Breast epithelium (tissue), 4 donors: Measurements from ENCODE around the gene CCDC150. TPM values are rescaled to one million over a fixed set of nuclear protein-coding genes. Genes with fewer than 3 reads are reported as not detected.

Experiments
- DNase-seq, 2 donors: peaks; one replicate each; pipeline ENCODE4 v3.0.0-alpha.2; 2019; ENCODE audit warnings: low spot score in 2 of 2
- H3K27ac ChIP-seq, 2 donors: fragments of 200-600 bp; sonication (generic) in 1 of 2; one replicate each; pipeline ENCODE4 v1.5.1; 2016 to 2019; ENCODE audit warnings: mild to moderate bottlenecking in 1 of 2
- H3K27me3 ChIP-seq, 2 donors: fragments of 200-600 bp; sonication (generic) in 1 of 2; one replicate each; pipeline versions ENCODE4 v1.5.1 to v1.6.0; 2017 to 2019; ENCODE audit warnings: control low read depth in 1 of 2, mild to moderate bottlenecking in 1 of 2
- H3K36me3 ChIP-seq: fragments of 200-600 bp; one replicate; pipeline ENCODE4 v1.5.1; 2019
- H3K4me1 ChIP-seq, 2 donors: fragments of 200-600 bp; sonication (generic); one replicate each; pipeline ENCODE4 v1.5.1; 2016 to 2019; ENCODE audit warnings: control low read depth in 1 of 2
- H3K4me3 ChIP-seq, 3 donors: fragments of 200-600 bp; sonication (generic); 1 replicate in 2 of 3; 2 replicates in 1 of 3; pipeline ENCODE4 v1.5.1; 2016 to 2019; ENCODE audit warnings: mild to moderate bottlenecking in 3 of 3, moderate library complexity in 2 of 3
- H3K9me3 ChIP-seq, 2 donors: fragments of 200-600 bp; sonication (generic) in 1 of 2; one replicate each; pipeline ENCODE4 v1.5.1; 2016 to 2019; ENCODE audit warnings: control low read depth in 1 of 2
- POLR2A ChIP-seq: fragments of 450-650 bp; IDR thresholded peaks from one replicate; pipeline ENCODE4 v1.6.1; 2016; ENCODE audit warnings: antibody characterized with exemption, mild to moderate bottlenecking, moderate library complexity
- POLR2AphosphoS5 ChIP-seq, 3 donors: sonication (generic); formaldehyde crosslinking; IDR thresholded peaks; one replicate each; pipeline ENCODE4 v1.6.1; 2017; ENCODE audit warnings: antibody characterized with exemption in 3 of 3
- intact Hi-C: fragments of 100-400 bp; cut with DNase I; formaldehyde crosslinking; loops from one replicate; pipeline ENCODE4 v1.15.1; 2023; ENCODE audit warnings: low total_unique reads
- total RNA-seq, 3 donors: library from RNA; depleted of rRNA; stranded (reverse); fragments of >200 nt; gene quantifications; one replicate each; pipeline ENCODE4 v1.1.0, GENCODE V29; 2016
- TF ChIP-seq, protein P1 (sequence below), 3 donors: fragments of 450-650 bp; IDR thresholded peaks; one replicate each; pipeline ENCODE4 v1.5.1; 2016 to 2017; ENCODE audit warnings: antibody characterized with exemption in 3 of 3, mild to moderate bottlenecking in 3 of 3, moderate library complexity in 3 of 3

The CCDC150 gene
- total RNA-seq, 3 donors from 2014 or later: 2.0 to 5.9 (median 3.8) TPM

DNA sequence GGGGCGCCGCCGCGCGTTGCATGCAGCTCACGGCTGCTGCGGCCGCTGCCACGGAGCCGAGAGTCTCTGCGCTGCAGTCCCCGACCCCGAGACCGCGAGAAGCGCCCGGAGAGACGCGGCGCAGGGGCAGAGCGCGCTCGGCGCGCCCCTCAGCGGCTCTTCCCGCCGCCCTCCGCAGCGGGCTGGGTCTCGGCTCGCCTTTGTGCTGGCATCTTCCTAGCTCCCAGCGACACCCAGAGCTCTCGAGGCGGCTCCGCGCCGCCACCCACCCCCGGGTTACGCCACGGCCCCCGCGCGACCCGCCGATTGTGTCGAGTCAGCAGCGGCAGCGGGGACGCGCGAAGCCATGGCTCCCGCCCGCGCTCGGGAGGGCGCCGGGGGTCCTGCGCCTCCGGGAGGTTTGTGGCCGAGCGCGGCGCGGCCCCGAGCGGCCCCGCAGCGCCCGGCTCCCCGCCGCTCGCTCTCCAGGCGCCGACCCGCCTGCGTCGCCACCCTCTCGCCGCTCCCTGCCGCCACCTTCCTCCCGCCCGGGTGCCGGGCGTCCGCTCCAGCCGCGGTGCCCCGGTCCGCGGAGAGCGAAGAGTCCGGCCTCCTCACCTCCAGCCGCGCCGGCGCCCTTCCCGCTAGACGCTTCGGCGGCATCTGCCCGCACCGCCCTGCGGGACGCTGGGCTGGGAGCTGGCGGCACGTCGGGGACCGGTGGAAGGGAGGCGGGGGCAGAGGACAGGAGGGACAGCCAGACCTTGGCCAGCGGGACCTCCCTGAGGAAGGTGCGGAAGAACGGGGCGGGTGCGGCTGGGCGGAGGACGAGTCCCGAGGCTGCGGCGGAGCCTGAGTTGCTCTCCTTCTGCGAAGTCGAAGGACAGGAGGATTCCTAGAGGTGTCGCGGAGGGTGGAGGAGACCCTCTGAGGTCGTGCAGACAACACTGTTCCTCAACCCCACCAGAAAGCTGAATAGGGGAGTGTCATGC, 46.3 kb upstream of the CCDC150 start, which contains the start of gene HECW2:
Gene HECW2, minus strand, starts transcription at position 644 of the 971 bp plus-strand sequence.
- TF ChIP-seq POLR2A (no peak), POLR2AphosphoS5 (IDR thresholded peaks at IDR 0.05) (no peak)
- TF ChIP-seq, protein P1, sequence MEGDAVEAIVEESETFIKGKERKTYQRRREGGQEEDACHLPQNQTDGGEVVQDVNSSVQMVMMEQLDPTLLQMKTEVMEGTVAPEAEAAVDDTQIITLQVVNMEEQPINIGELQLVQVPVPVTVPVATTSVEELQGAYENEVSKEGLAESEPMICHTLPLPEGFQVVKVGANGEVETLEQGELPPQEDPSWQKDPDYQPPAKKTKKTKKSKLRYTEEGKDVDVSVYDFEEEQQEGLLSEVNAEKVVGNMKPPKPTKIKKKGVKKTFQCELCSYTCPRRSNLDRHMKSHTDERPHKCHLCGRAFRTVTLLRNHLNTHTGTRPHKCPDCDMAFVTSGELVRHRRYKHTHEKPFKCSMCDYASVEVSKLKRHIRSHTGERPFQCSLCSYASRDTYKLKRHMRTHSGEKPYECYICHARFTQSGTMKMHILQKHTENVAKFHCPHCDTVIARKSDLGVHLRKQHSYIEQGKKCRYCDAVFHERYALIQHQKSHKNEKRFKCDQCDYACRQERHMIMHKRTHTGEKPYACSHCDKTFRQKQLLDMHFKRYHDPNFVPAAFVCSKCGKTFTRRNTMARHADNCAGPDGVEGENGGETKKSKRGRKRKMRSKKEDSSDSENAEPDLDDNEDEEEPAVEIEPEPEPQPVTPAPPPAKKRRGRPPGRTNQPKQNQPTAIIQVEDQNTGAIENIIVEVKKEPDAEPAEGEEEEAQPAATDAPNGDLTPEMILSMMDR (IDR thresholded peaks at IDR 0.05): no peak
- Histone ChIP-seq H3K27me3 (peaks cover 0 to 5% of the 10 kb centered on the region in 2 donors), H3K9me3 (no peaks in the 10 kb centered on the region), H3K4me1 (no peaks in the 10 kb centered on the region), H3K27ac (peak within 1 kb of the TSS; percentile 10 to 54), H3K4me3 (peak within 1 kb of the TSS; percentile 63 to 86 (median 70)), H3K36me3 (no peaks in the 10 kb centered on the region)
- no peak for DNase-seq
- intact Hi-C loops: no loop called here

DNA sequence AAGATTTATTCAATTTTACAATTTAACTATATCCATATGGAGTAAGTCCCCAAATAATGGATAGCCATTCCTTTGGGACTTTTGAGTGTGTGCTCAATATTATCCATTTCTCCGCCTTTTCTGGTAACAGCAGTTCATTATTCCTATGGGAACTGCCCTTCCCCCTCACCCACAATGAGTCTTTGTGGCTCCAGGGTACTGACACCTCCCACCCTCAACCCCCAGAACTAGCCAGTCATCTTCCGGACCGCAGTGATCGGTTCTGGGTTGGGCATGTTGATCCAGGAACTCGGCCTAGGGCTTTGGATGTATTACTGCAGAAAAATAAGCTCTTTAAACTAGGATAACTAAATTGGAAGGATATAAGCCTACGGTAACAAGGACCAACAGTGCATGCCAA, 45.4 kb upstream of the CCDC150 start:
- Histone ChIP-seq H3K27me3 (peaks cover 0 to 5% of the 10 kb centered on the region in 2 donors), H3K4me1 (no peaks in the 10 kb centered on the region), H3K27ac (no peak overlapping the region), H3K9me3 (no peaks in the 10 kb centered on the region), H3K4me3 (no peak overlapping the region), H3K36me3 (no peaks in the 10 kb centered on the region)
- TF ChIP-seq, protein P1 (IDR thresholded peaks at IDR 0.05): no peak
- no peak for TF ChIP-seq POLR2A
- DNase-seq: no peak
- intact Hi-C loops: no loop called here

DNA sequence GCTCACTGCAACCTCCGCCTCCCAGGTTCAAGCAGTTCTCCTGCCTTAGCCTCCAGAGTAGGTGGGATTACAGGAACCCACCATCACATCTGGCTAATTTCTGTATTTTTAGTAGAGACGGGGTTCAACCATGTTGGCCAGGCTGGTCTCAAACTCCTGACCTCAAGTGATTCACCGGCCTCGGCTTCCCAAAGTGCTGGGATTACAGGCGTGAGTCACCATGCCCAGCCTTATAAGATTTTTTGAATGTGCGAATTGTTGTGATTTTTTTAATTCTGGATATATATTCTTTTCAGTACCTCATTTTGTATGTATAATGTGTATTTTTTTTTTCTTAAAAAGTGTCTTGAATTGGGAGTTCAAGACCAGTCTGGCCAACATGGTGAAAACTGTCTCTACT, 42.0 kb upstream of the CCDC150 start:
- no peak overlapping the region for H3K27ac ChIP-seq
- H3K36me3 ChIP-seq: no peaks in the 10 kb centered on the region
- TF ChIP-seq POLR2AphosphoS5 (IDR thresholded peaks at IDR 0.05): no peak
- TF ChIP-seq, protein P1 (IDR thresholded peaks at IDR 0.05): no peak
- TF ChIP-seq POLR2A: no peak
- no peaks in the 10 kb centered on the region for H3K4me1 ChIP-seq
- H3K4me3 ChIP-seq: no peak overlapping the region
- H3K9me3 ChIP-seq: no peaks in the 10 kb centered on the region
- no peak for DNase-seq
- intact Hi-C loops: no loop called here
- H3K27me3 ChIP-seq: no peaks in the 10 kb centered on the region

DNA sequence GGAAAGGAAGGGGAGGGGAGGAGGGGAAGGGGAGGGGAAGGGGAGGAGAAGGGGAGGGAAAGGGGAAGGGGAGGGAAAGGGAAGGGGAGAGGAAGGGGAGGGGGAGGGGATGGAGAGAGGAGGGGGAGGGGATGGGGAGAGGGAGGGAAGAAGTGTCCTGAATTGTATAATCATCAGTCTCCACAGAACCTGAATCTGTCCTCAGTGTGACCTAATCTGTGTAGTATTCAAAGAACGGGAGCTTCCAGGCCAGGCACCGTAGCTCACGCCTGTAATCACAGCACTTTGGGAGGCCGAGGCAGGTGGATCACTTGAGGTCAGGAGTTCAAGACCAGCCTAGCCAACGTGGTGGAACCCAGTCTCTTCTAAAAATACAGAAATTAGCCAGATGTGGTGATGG, 41.1 kb upstream of the CCDC150 start:
- no peak overlapping the region for H3K4me3 ChIP-seq
- H3K9me3 ChIP-seq: no peaks in the 10 kb centered on the region
- no peaks in the 10 kb centered on the region for H3K27me3 ChIP-seq
- no peaks in the 10 kb centered on the region for H3K36me3 ChIP-seq
- no peak overlapping the region for H3K27ac ChIP-seq
- no peaks in the 10 kb centered on the region for H3K4me1 ChIP-seq
- TF ChIP-seq POLR2A (no peak), POLR2AphosphoS5 (IDR thresholded peaks at IDR 0.05) (no peak)
- TF ChIP-seq, protein P1 (IDR thresholded peaks at IDR 0.05): no peak
- intact Hi-C loops: no loop called here
- no peak for DNase-seq

DNA sequence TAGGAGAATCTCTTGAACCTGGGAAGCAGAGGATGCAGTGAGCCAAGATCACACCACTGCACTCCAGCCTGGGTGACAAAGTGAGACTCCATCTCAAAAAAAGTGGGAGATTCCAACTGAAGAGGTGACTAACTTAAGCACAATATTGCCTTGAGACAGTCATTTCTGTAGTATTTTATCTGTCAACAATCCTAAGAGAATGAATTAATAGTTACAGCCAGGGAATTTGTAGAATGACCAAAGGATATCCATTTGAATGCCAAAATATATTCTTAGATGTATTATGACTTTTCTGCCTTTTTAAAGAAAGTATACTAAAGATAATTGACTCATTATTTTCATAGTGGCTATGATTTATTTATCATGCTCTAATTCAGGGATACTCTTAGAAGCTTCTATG, 40.7 kb upstream of the CCDC150 start:
- H3K4me1 ChIP-seq: no peaks in the 10 kb centered on the region
- no peak for DNase-seq
- H3K27me3 ChIP-seq: no peaks in the 10 kb centered on the region
- TF ChIP-seq POLR2AphosphoS5 (IDR thresholded peaks at IDR 0.05): no peak
- TF ChIP-seq POLR2A: no peak
- TF ChIP-seq, protein P1 (IDR thresholded peaks at IDR 0.05): no peak
- intact Hi-C loops: no loop called here
- no peak overlapping the region for H3K27ac ChIP-seq
- H3K9me3 ChIP-seq: no peaks in the 10 kb centered on the region
- no peak overlapping the region for H3K4me3 ChIP-seq
- H3K36me3 ChIP-seq: no peaks in the 10 kb centered on the region
